ENCODE data around the gene HS2ST1. TPM values are rescaled to one million over a fixed set of nuclear protein-coding genes. Genes with fewer than 3 reads are reported as not detected.
"Not testable (repeated sequence)": the region's sequence is repeated elsewhere in the genome, so short reads cannot be mapped to it uniquely, and the experiment has no call there.

The HS2ST1 gene
- total and polyA plus RNA-seq, 2 donors (not counting 1 experiment from before 2014, with no cell fraction given) = 19.2 to 22.5 TPM

DNA sequence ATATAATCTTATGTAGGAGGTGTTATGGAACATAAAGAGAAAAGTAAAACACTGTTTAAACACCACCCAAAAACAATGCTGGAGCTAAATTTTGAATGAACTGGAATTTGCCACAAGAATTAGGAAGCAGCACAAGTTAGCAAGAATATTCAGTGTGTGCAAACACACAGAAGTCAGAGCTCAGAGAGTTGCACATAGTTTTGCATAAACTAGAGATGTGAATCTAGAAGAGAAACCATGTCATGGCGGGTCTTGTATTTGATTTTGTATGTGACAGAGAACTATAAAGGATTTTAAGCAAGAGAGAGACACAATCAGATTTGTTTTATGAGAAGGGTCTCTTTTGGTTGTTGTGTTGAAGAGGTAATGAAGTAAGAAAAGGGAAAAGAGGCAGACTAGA, 38.7 kb upstream of the HS2ST1 start:
- Histone ChIP-seq H3K36me3 (ENCODE audit: control insufficient read depth, insufficient read depth, low read length) (peaks cover 1% of the 10 kb centered on the region), H3K9me3 (ENCODE audit: control insufficient read depth, insufficient read depth, low read depth, low read length) (no peaks in the 10 kb centered on the region), H3K27ac (ENCODE audit: insufficient read depth, low read length) (no peak overlapping the region), H3K9ac (ENCODE audit: insufficient read depth, low read length) (no peak overlapping the region), H3K79me2 (ENCODE audit: control insufficient read depth, insufficient read depth, low read length) (no peaks in the 10 kb centered on the region), H3K4me1 (ENCODE audit: control insufficient read depth, extremely low read depth, insufficient read depth, low read length) (no peaks in the 10 kb centered on the region), H3K4me3 (replicated peaks in 1 of 4; ENCODE audit: control extremely low read depth in 1 of 4, insufficient read depth in 1 of 4, low read depth in 3 of 4, low read length in 4 of 4) (no peak overlapping the region), H3K27me3 (ENCODE audit: control insufficient read depth, insufficient read depth, low read length) (no peaks in the 10 kb centered on the region), H2AFZ (ENCODE audit: low read length) (no peak overlapping the region), H3K4me2 (ENCODE audit: extremely low read depth, insufficient read depth, low read length) (no peak overlapping the region), H4K20me1 (ENCODE audit: control insufficient read depth, extremely low read depth, insufficient read depth, low read length) (no peaks in the 10 kb centered on the region)
- TF ChIP-seq, protein P1, sequence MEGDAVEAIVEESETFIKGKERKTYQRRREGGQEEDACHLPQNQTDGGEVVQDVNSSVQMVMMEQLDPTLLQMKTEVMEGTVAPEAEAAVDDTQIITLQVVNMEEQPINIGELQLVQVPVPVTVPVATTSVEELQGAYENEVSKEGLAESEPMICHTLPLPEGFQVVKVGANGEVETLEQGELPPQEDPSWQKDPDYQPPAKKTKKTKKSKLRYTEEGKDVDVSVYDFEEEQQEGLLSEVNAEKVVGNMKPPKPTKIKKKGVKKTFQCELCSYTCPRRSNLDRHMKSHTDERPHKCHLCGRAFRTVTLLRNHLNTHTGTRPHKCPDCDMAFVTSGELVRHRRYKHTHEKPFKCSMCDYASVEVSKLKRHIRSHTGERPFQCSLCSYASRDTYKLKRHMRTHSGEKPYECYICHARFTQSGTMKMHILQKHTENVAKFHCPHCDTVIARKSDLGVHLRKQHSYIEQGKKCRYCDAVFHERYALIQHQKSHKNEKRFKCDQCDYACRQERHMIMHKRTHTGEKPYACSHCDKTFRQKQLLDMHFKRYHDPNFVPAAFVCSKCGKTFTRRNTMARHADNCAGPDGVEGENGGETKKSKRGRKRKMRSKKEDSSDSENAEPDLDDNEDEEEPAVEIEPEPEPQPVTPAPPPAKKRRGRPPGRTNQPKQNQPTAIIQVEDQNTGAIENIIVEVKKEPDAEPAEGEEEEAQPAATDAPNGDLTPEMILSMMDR (conservative IDR thresholded peaks at IDR 0.05 in 1 of 2, IDR thresholded peaks at IDR 0.05 in 1 of 2; ENCODE audit: low read depth in 1 of 2, low read length in 2 of 2) = no peak
- TF ChIP-seq EZH2 (IDR thresholded peaks at IDR 0.05; ENCODE audit: low read length, missing control alignments) = no peak
- DNase-seq (ENCODE audit: low read depth in 2 of 2) = no peak

DNA sequence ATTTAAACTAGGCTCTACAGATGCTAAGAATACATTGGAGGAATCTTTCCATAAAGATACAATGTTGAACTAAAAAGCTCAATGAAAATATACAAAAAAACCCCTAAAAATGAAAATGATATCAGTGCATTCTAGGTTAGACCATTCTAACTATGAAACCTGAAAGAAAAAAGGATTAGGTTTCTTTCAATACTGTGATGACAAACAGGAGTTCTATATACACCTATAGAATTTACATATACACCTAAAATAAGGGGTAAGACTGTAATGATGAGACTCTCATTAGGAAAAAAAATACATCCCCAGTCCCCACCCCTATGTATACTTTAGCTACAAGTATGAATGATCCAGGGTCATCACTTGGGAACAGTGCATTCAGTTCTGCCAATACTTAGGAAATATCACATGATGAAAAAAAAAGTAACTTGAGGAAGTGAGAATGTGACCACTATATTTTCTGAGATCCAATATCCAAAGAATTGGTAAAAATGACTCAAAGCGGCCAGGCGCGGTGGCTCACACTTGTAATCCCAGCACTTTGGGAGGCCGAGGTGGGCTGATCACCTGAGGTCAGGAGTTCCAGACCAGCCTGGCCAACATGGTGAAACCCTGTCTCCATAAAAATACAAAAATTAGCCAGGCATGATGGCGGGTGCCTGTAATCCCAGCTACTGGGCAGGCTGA, 26.8 kb upstream of the HS2ST1 start:
- Histone ChIP-seq H2AFZ (ENCODE audit: low read length) (no peak overlapping the region), H3K27ac (ENCODE audit: insufficient read depth, low read length) (no peak overlapping the region), H3K4me3 (replicated peaks in 1 of 4; ENCODE audit: control extremely low read depth in 1 of 4, insufficient read depth in 1 of 4, low read depth in 3 of 4, low read length in 4 of 4) (no peak overlapping the region), H3K4me2 (ENCODE audit: extremely low read depth, insufficient read depth, low read length) (no peak overlapping the region), H3K27me3 (ENCODE audit: control insufficient read depth, insufficient read depth, low read length) (no peaks in the 10 kb centered on the region), H3K4me1 (ENCODE audit: control insufficient read depth, extremely low read depth, insufficient read depth, low read length) (no peaks in the 10 kb centered on the region), H3K9ac (ENCODE audit: insufficient read depth, low read length) (no peak overlapping the region), H3K79me2 (ENCODE audit: control insufficient read depth, insufficient read depth, low read length) (peaks cover 4% of the 10 kb centered on the region), H3K36me3 (ENCODE audit: control insufficient read depth, insufficient read depth, low read length) (no peaks in the 10 kb centered on the region), H4K20me1 (ENCODE audit: control insufficient read depth, extremely low read depth, insufficient read depth, low read length) (no peaks in the 10 kb centered on the region), H3K9me3 (ENCODE audit: control insufficient read depth, insufficient read depth, low read depth, low read length) (no peaks in the 10 kb centered on the region)
- TF ChIP-seq, protein P1 (conservative IDR thresholded peaks at IDR 0.05 in 1 of 2, IDR thresholded peaks at IDR 0.05 in 1 of 2; ENCODE audit: low read depth in 1 of 2, low read length in 2 of 2) = no peak
- TF ChIP-seq EZH2 (IDR thresholded peaks at IDR 0.05; ENCODE audit: low read length, missing control alignments) = no peak
- no peak for DNase-seq (ENCODE audit: low read depth in 2 of 2)

DNA sequence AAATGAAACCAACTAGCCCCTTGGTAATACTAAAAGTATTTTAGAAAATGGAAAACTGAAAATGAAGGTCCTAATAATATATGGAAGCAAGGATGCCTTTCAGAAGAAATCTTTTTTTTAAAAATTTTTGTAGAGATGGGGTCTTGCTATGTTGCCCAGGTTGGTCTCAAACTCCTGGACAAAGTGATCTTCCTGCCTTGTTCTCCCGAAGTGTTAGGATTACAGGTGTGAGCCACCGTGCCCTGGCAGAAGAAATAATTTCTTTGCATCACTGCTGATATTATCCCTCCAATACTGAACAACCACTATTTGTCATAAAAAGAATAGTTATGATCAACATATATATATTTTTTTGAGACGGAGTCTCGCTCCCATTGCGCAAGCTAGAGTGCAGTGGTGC, 26.1 kb upstream of the HS2ST1 start:
- Histone ChIP-seq H3K4me2 (ENCODE audit: extremely low read depth, insufficient read depth, low read length) (no peak overlapping the region), H3K36me3 (ENCODE audit: control insufficient read depth, insufficient read depth, low read length) (no peaks in the 10 kb centered on the region), H3K9ac (ENCODE audit: insufficient read depth, low read length) (no peak overlapping the region), H4K20me1 (ENCODE audit: control insufficient read depth, extremely low read depth, insufficient read depth, low read length) (no peaks in the 10 kb centered on the region), H3K27me3 (ENCODE audit: control insufficient read depth, insufficient read depth, low read length) (no peaks in the 10 kb centered on the region), H3K27ac (ENCODE audit: insufficient read depth, low read length) (no peak overlapping the region), H3K4me3 (replicated peaks in 1 of 4; ENCODE audit: control extremely low read depth in 1 of 4, insufficient read depth in 1 of 4, low read depth in 3 of 4, low read length in 4 of 4) (no peak overlapping the region), H3K79me2 (ENCODE audit: control insufficient read depth, insufficient read depth, low read length) (peaks cover 6% of the 10 kb centered on the region), H2AFZ (ENCODE audit: low read length) (no peak overlapping the region), H3K4me1 (ENCODE audit: control insufficient read depth, extremely low read depth, insufficient read depth, low read length) (no peaks in the 10 kb centered on the region), H3K9me3 (ENCODE audit: control insufficient read depth, insufficient read depth, low read depth, low read length) (no peaks in the 10 kb centered on the region)
- no peak for DNase-seq (ENCODE audit: low read depth in 2 of 2)
- no peak for TF ChIP-seq EZH2 (IDR thresholded peaks at IDR 0.05; ENCODE audit: low read length, missing control alignments)
- TF ChIP-seq, protein P1 (conservative IDR thresholded peaks at IDR 0.05 in 1 of 2, IDR thresholded peaks at IDR 0.05 in 1 of 2; ENCODE audit: low read depth in 1 of 2, low read length in 2 of 2) = no peak

DNA sequence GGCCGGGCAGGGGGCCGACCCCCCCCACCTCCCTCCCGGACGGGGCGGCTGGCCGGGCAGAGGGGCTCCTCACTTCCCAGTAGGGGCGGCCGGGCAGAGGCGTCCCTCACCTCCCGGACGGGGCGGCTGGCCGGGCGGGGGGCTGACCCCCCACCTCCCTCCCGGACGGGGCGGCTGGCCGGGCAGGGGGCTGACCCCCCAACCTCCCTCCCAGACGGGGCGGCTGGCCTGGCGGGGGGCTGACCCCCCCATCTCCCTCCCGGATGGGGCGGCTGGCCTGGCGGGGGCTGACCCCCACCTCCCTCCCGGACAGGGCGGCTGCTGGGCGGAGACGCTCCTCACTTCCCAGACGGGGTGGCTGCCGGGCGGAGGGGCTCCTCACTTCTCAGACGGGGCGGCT, 15.0 kb upstream of the HS2ST1 start:
- peaks cover 13% of the 10 kb centered on the region for H3K79me2 ChIP-seq (ENCODE audit: control insufficient read depth, insufficient read depth, low read length)

More for the DNA sequence above, 15.0 kb upstream of the HS2ST1 start:
- not testable (repeated sequence) for H3K27ac ChIP-seq (ENCODE audit: insufficient read depth, low read length); H3K9me3 ChIP-seq (ENCODE audit: control insufficient read depth, insufficient read depth, low read depth, low read length); DNase-seq (ENCODE audit: low read depth in 2 of 2); H3K4me3 ChIP-seq (replicated peaks in 1 of 4; ENCODE audit: control extremely low read depth in 1 of 4, insufficient read depth in 1 of 4, low read depth in 3 of 4, low read length in 4 of 4); H2AFZ ChIP-seq (ENCODE audit: low read length); H3K4me1 ChIP-seq (ENCODE audit: control insufficient read depth, extremely low read depth, insufficient read depth, low read length); H3K4me2 ChIP-seq (ENCODE audit: extremely low read depth, insufficient read depth, low read length); H4K20me1 ChIP-seq (ENCODE audit: control insufficient read depth, extremely low read depth, insufficient read depth, low read length); H3K9ac ChIP-seq (ENCODE audit: insufficient read depth, low read length); H3K27me3 ChIP-seq (ENCODE audit: control insufficient read depth, insufficient read depth, low read length); H3K36me3 ChIP-seq (ENCODE audit: control insufficient read depth, insufficient read depth, low read length)
